Keratinocyte (primary cell): Measurements from ENCODE around the gene MAD1L1.

Experiments
- CTCF ChIP-seq, 3 experiments: IDR thresholded peaks in 1 of 3; conservative IDR thresholded peaks in 1 of 3; optimal IDR thresholded peaks in 1 of 3; 2 replicates in 2 of 3; 3 replicates in 1 of 3; pipeline versions ENCODE3 to v1.5.1; 2011; ENCODE audit warnings: low read length in 3 of 3, mild to moderate bottlenecking in 3 of 3, moderate library complexity in 2 of 3, control low read depth in 1 of 3, inconsistent platforms in 1 of 3; ENCODE audit not compliant: insufficient read depth in 2 of 3; ENCODE audit errors: extremely low read depth in 1 of 3
- EZH2 ChIP-seq: IDR thresholded peaks from one replicate; pipeline ENCODE4 v1.6.1; 2012; ENCODE audit warnings: inconsistent platforms, mild to moderate bottlenecking, low read length, moderate library complexity

- no peak for TF ChIP-seq CTCF (optimal IDR thresholded peaks at IDR 0.05 in 1 of 3, IDR thresholded peaks at IDR 0.05 in 1 of 3, conservative IDR thresholded peaks at IDR 0.05 in 1 of 3; ENCODE audit: extremely low read depth in 1 of 3, insufficient read depth in 2 of 3, low read length in 3 of 3)
- TF ChIP-seq EZH2 = no peak
Observed at GRCh38 chr7:1934756-1935155, 298.0 kb downstream of the MAD1L1 start.
